ENCODE data around the gene ASB15. TPM values are rescaled to one million over a fixed set of nuclear protein-coding genes. Genes with fewer than 3 reads are reported as not detected.

The ASB15 gene
- total and polyA plus RNA-seq, 7 experiments from 2014 or later, result 0.07 to 0.15 TPM; not detected in 5

DNA sequence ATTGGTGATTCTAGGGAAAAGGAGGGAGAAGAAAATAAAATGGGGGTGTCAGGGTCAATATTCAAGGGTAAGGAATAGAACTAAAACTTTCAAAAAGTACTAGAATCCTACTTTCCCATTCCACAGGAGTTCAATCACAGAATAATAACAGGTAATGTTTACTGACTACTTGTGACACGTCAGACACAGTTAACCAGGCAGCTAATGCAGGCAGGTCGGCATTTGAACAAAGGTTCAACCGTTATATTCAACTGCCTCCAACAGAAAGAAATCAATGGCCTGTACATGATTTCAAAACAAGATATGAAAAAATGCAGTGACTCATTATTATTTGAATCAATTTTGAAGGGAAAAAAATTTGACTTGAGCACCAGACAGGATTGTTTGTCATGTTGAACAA, 3.1 kb downstream of the ASB15 start:
- no peak for ATAC-seq
- Mint-ChIP-seq H3K27ac (no peak overlapping the region), H3K9me3 (no peaks in the 10 kb centered on the region), H3K4me3 (no peak overlapping the region), H3K36me3 (no peaks in the 10 kb centered on the region), H3K27me3 (peaks cover 0 to 21% (median 12%) of the 10 kb centered on the region in 5 donors), H3K4me1 (no peaks in the 10 kb centered on the region)
- CTCF ChIA-PET, result no interaction called here
- DNase-seq, result no peak
- Histone ChIP-seq H3K4me3 (ENCODE audit: low read length) (no peak overlapping the region), H3K4me1 (ENCODE audit: control insufficient read depth in 2 of 2, insufficient read depth in 2 of 2, low read length in 2 of 2) (no peaks in the 10 kb centered on the region), H3K9me3 (ENCODE audit: control insufficient read depth in 2 of 3, low read length in 3 of 3) (no peaks in the 10 kb centered on the region), H3K27me3 (ENCODE audit: control insufficient read depth in 2 of 2, insufficient read depth in 2 of 2, low read length in 2 of 2) (no peaks in the 10 kb centered on the region), H3K36me3 (ENCODE audit: control insufficient read depth in 2 of 3, insufficient read depth in 3 of 3, low read length in 3 of 3) (no peaks in the 10 kb centered on the region), H3K27ac (ENCODE audit: low read depth, low read length) (no peak overlapping the region)
- POLR2A ChIA-PET, result no interaction called here
- intact Hi-C loops (cut with micrococcal nuclease), result no loop called here

DNA sequence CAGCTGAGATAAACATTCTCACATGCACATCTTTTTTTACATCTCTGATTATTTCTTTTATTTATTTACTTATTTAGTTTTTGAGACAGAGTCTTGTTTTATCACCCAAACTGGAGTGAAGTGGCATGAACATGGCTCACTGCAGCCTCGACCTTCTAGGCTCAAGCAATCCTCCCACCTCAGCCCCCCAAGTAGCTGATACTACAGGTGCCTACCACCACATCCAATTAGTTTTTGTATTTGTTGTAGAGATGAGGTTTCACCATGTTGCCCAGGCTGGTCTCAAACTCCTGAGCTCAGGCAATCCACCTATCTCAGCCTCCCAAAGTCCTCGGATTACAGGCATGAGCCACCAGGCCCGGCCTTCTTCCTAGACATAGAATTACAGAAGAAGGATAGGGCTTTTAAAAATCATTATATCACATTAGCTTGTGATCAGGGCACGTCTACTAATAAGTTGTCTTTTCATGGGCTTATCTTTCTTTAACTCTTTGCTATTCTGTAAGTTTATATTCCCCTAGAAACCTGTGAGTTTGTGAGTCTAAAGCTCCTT, 5.9 kb downstream of the ASB15 start:
- H3K27ac ChIP-seq (ENCODE audit: low read depth, low read length), result no peak overlapping the region
- Mint-ChIP-seq H3K27me3 (peaks cover 10 to 17% (median 11%) of the 10 kb centered on the region in 5 donors), H3K36me3 (no peaks in the 10 kb centered on the region), H3K4me1 (no peaks in the 10 kb centered on the region), H3K4me3 (no peak overlapping the region), H3K9me3 (peaks cover 0 to 1% (median 0%) of the 10 kb centered on the region in 11 donors), H3K27ac (no peak overlapping the region)
- no peaks in the 10 kb centered on the region for H3K27me3 ChIP-seq (ENCODE audit: control insufficient read depth in 2 of 2, insufficient read depth in 2 of 2, low read length in 2 of 2)
- no peaks in the 10 kb centered on the region for H3K4me1 ChIP-seq (ENCODE audit: control insufficient read depth in 2 of 2, insufficient read depth in 2 of 2, low read length in 2 of 2)
- intact Hi-C loops (cut with micrococcal nuclease), result no loop called here
- ChIA-PET POLR2A (no interaction called here), CTCF (no interaction called here)
- H3K4me3 ChIP-seq (ENCODE audit: low read length), result no peak overlapping the region
- ATAC-seq (no peak), DNase-seq (no peak)
- no peaks in the 10 kb centered on the region for H3K9me3 ChIP-seq (ENCODE audit: control insufficient read depth in 2 of 3, low read length in 3 of 3)
- H3K36me3 ChIP-seq (ENCODE audit: control insufficient read depth in 2 of 3, insufficient read depth in 3 of 3, low read length in 3 of 3), result no peaks in the 10 kb centered on the region

DNA sequence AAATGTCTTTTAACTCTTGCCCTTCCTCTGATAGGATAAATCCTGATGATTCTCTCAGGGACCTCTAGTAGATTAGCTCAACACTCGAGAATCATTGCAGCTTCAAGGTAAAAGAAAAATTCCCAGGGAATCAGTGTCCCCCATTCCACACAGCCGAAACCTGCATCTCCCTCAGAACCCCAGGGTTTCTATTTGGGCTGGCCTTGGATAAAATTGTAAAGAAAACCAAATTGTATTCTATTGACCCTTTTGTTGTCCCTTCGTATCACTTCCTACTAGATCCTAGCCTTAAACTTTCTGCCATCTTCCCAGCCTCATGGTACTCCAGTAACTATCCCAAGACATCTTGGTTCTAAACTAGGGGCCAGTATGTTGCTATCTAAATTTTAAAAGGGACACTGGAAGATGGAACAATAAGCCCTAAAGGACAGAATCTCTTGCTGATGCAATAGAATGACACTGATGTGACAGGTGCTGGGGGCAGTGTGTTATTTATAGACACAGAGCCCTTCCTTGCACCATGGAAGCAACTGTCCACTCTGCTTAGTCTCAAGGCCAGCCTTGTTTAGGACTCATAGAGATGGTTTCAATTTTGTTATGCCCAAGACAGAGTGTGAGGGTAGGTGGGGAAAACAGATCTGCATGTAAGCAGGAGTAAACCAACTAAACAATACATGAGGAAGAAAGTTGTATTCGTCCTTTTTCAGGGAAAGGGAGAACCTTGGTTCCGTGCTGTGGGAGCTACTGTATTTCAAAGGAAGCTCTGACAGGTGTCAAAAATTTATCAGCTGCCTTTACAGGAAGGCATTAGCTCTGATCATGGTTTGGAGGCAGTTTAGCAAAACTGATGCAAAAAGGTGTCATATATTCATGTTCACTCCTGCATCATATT, 7.6 kb downstream of the ASB15 start:
- H3K27ac Mint-ChIP-seq, result no peak overlapping the region
- Histone ChIP-seq H3K36me3 (ENCODE audit: control insufficient read depth in 2 of 3, insufficient read depth in 3 of 3, low read length in 3 of 3) (no peaks in the 10 kb centered on the region), H3K9me3 (ENCODE audit: control insufficient read depth in 2 of 3, low read length in 3 of 3) (no peaks in the 10 kb centered on the region), H3K27ac (ENCODE audit: low read depth, low read length) (no peak overlapping the region), H3K4me1 (ENCODE audit: control insufficient read depth in 2 of 2, insufficient read depth in 2 of 2, low read length in 2 of 2) (no peaks in the 10 kb centered on the region), H3K4me3 (ENCODE audit: low read length) (no peak overlapping the region), H3K27me3 (ENCODE audit: control insufficient read depth in 2 of 2, insufficient read depth in 2 of 2, low read length in 2 of 2) (no peaks in the 10 kb centered on the region)
- no peak for DNase-seq
- ATAC-seq, result no peak
- peaks cover 5 to 26% (median 16%) of the 10 kb centered on the region in 5 donors for H3K27me3 Mint-ChIP-seq
- no peaks in the 10 kb centered on the region for H3K4me1 Mint-ChIP-seq
- CTCF ChIA-PET, result interaction anchor here (0.7 kb wide), 1 partner anchor 47 kb away, joined by 3 read pairs; no protein-coding TSS in a partner anchor
- no peak overlapping the region for H3K4me3 Mint-ChIP-seq
- intact Hi-C loops (cut with micrococcal nuclease), result no loop called here
- POLR2A ChIA-PET, result no interaction called here
- peaks cover 0 to 1% (median 0%) of the 10 kb centered on the region in 11 donors for H3K9me3 Mint-ChIP-seq
- H3K36me3 Mint-ChIP-seq, result no peaks in the 10 kb centered on the region

DNA sequence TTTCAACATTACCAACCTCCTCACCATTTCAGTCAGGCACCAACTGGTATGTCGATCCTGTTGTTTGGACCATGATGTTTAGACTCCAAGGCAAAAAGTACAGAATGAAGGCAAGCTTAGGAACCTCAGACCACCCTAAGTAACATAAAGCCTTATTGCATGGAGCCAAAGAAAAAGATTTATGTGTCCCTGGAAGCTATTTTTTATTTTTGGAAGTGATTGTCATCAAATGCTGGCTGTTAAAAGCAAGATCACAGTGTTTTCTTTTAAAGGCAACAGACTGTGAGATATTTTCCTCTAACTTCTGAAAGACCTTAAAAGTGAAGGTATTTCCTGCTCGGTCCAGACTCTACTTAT, 8.2 kb downstream of the ASB15 start:
- Histone ChIP-seq H3K9me3 (ENCODE audit: control insufficient read depth in 2 of 3, low read length in 3 of 3) (no peaks in the 10 kb centered on the region), H3K27ac (ENCODE audit: low read depth, low read length) (no peak overlapping the region), H3K36me3 (ENCODE audit: control insufficient read depth in 2 of 3, insufficient read depth in 3 of 3, low read length in 3 of 3) (no peaks in the 10 kb centered on the region), H3K4me1 (ENCODE audit: control insufficient read depth in 2 of 2, insufficient read depth in 2 of 2, low read length in 2 of 2) (no peaks in the 10 kb centered on the region), H3K27me3 (ENCODE audit: control insufficient read depth in 2 of 2, insufficient read depth in 2 of 2, low read length in 2 of 2) (no peaks in the 10 kb centered on the region), H3K4me3 (ENCODE audit: low read length) (no peak overlapping the region)
- POLR2A ChIA-PET, result no interaction called here
- Mint-ChIP-seq H3K4me1 (no peaks in the 10 kb centered on the region), H3K27ac (no peak overlapping the region), H3K4me3 (no peak overlapping the region), H3K9me3 (peaks cover 0 to 1% (median 0%) of the 10 kb centered on the region in 11 donors), H3K27me3 (peaks cover 5 to 30% (median 18%) of the 10 kb centered on the region in 5 donors), H3K36me3 (no peaks in the 10 kb centered on the region)
- ATAC-seq (no peak), DNase-seq (no peak)
- intact Hi-C loops (cut with micrococcal nuclease), result no loop called here
- CTCF ChIA-PET, result interaction anchor here (0.6 to 0.7 kb wide), 2 partner anchors 48 to 177 kb away, joined by 3 read pairs; no protein-coding TSS in a partner anchor

DNA sequence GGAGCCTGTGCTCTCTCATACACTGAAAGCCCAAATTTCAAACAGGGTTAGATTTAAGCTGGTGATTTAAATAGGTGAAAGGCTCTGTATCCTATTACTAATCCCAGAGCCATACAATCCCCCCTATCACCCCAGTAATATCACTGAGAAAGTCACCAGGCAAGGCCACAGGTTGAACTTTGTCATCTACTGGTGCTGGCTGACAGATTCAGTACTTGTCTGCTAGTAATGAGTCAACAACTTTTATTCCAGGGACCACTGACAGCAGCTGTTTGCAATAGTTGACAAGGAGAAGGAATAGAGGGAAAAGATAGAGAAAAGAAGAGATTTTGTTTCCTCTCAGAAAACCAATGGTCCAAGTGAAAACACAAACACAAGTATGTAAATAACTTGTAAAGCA, 10.4 kb downstream of the ASB15 start:
- H3K27ac ChIP-seq (ENCODE audit: low read depth, low read length), result no peak overlapping the region
- no peaks in the 10 kb centered on the region for H3K36me3 ChIP-seq (ENCODE audit: control insufficient read depth in 2 of 3, insufficient read depth in 3 of 3, low read length in 3 of 3)
- H3K27me3 ChIP-seq (ENCODE audit: control insufficient read depth in 2 of 2, insufficient read depth in 2 of 2, low read length in 2 of 2), result no peaks in the 10 kb centered on the region
- H3K9me3 Mint-ChIP-seq, result peaks cover 0 to 1% (median 0%) of the 10 kb centered on the region in 11 donors
- no peaks in the 10 kb centered on the region for H3K36me3 Mint-ChIP-seq
- ChIA-PET CTCF (no interaction called here), POLR2A (no interaction called here)
- H3K4me3 Mint-ChIP-seq, result no peak overlapping the region
- H3K27ac Mint-ChIP-seq, result no peak overlapping the region
- no peaks in the 10 kb centered on the region for H3K4me1 ChIP-seq (ENCODE audit: control insufficient read depth in 2 of 2, insufficient read depth in 2 of 2, low read length in 2 of 2)
- ATAC-seq (no peak), DNase-seq (no peak)
- peaks cover 3 to 34% (median 18%) of the 10 kb centered on the region in 5 donors for H3K27me3 Mint-ChIP-seq
- intact Hi-C loops (cut with micrococcal nuclease), result no loop called here
- no peak overlapping the region for H3K4me3 ChIP-seq (ENCODE audit: low read length)
- no peaks in the 10 kb centered on the region for H3K9me3 ChIP-seq (ENCODE audit: control insufficient read depth in 2 of 3, low read length in 3 of 3)
- H3K4me1 Mint-ChIP-seq, result no peaks in the 10 kb centered on the region

DNA sequence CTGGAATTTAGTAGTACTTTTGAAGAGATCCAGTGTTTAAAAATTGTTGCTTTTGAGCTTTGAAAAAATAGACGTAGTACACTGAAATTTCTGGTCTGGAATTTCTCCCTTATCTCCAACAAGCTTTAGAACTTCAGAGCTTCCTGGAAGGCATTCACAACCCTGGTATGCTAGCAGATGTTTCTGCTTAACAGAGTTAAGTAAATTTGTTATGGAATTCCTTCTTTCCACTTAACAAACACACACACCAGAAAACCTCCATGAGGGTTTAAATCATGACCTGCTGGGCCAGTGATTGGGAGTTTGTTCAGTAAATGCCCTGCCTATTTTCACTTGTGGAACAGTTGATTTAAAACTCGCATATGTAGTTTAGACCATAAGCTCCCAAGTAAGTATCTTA, 13.7 kb downstream of the ASB15 start:
- intact Hi-C loops (cut with micrococcal nuclease), result no loop called here
- H3K4me1 Mint-ChIP-seq, result no peaks in the 10 kb centered on the region

DNA sequence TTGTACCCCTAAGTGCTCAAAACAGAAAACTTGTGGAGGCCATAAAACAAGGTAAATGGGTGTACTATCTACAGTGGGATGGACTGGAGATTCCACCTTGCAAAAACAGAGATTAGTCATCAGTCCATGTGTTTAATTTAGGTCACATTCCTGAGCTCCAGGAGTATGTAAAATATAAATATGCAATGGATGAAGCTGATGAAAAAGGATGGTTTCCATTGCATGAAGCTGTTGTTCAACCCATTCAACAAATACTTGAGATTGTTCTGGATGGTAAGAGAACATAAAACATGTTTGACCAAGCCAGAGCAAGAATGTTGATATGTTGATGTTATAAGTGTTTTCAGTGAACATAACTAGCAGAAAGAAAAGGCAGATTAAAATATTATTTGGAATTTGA, 14.6 kb downstream of the ASB15 start:
- H3K4me3 ChIP-seq (ENCODE audit: low read length), result no peak overlapping the region
- Mint-ChIP-seq H3K9me3 (peaks cover 0 to 1% (median 0%) of the 10 kb centered on the region in 11 donors), H3K36me3 (no peaks in the 10 kb centered on the region), H3K27ac (no peak overlapping the region), H3K4me3 (no peak overlapping the region), H3K27me3 (peaks cover 5 to 39% (median 26%) of the 10 kb centered on the region in 5 donors), H3K4me1 (no peaks in the 10 kb centered on the region)
- H3K9me3 ChIP-seq (ENCODE audit: control insufficient read depth in 2 of 3, low read length in 3 of 3), result no peaks in the 10 kb centered on the region
- no peaks in the 10 kb centered on the region for H3K36me3 ChIP-seq (ENCODE audit: control insufficient read depth in 2 of 3, insufficient read depth in 3 of 3, low read length in 3 of 3)
- H3K4me1 ChIP-seq (ENCODE audit: control insufficient read depth in 2 of 2, insufficient read depth in 2 of 2, low read length in 2 of 2), result no peaks in the 10 kb centered on the region
- ATAC-seq, result no peak
- ChIA-PET CTCF (no interaction called here), POLR2A (no interaction called here)
- no peak overlapping the region for H3K27ac ChIP-seq (ENCODE audit: low read depth, low read length)
- no peak for DNase-seq
- intact Hi-C loops (cut with micrococcal nuclease), result no loop called here
- no peaks in the 10 kb centered on the region for H3K27me3 ChIP-seq (ENCODE audit: control insufficient read depth in 2 of 2, insufficient read depth in 2 of 2, low read length in 2 of 2)

More for the DNA sequence above, 13.7 kb downstream of the ASB15 start:
- H3K4me3 ChIP-seq (ENCODE audit: low read length), result no peak overlapping the region
- Mint-ChIP-seq H3K27me3 (peaks cover 5 to 39% (median 26%) of the 10 kb centered on the region in 5 donors), H3K36me3 (no peaks in the 10 kb centered on the region), H3K4me3 (no peak overlapping the region), H3K9me3 (peaks cover 0 to 1% (median 0%) of the 10 kb centered on the region in 11 donors), H3K27ac (no peak overlapping the region)
- ChIA-PET CTCF (no interaction called here), POLR2A (no interaction called here)
- no peak for ATAC-seq
- H3K27ac ChIP-seq (ENCODE audit: low read depth, low read length), result no peak overlapping the region
- no peaks in the 10 kb centered on the region for H3K27me3 ChIP-seq (ENCODE audit: control insufficient read depth in 2 of 2, insufficient read depth in 2 of 2, low read length in 2 of 2)
- no peaks in the 10 kb centered on the region for H3K4me1 ChIP-seq (ENCODE audit: control insufficient read depth in 2 of 2, insufficient read depth in 2 of 2, low read length in 2 of 2)
- H3K36me3 ChIP-seq (ENCODE audit: control insufficient read depth in 2 of 3, insufficient read depth in 3 of 3, low read length in 3 of 3), result no peaks in the 10 kb centered on the region
- no peak for DNase-seq
- no peaks in the 10 kb centered on the region for H3K9me3 ChIP-seq (ENCODE audit: control insufficient read depth in 2 of 3, low read length in 3 of 3)

All from naive thymus-derived CD4-positive, alpha-beta T cell (primary cell).